Gastroesophageal sphincter (tissue), 4 donors: ENCODE measurements around the gene SHE. TPM values are rescaled to one million over a fixed set of nuclear protein-coding genes. Genes with fewer than 3 reads are reported as not detected.

Experiments used
- ATAC-seq: fragments of 150-250 bp; one replicate; pipeline ENCODE4 v1.9.1; 2016; ENCODE audit warnings: mild to moderate bottlenecking, moderate library complexity
- H3K27ac ChIP-seq, 4 donors: fragments of 200-600 bp; sonication (generic) in 3 of 4; 1 replicate in 3 of 4; 2 replicates in 1 of 4; pipeline ENCODE4 v1.5.1; 2016 to 2019
- H3K27me3 ChIP-seq: fragments of 200-600 bp; sonication (generic); one replicate; pipeline ENCODE4 v1.5.1; 2019
- H3K36me3 ChIP-seq, 2 donors: fragments of 200-600 bp; sonication (generic); one replicate each; pipeline ENCODE4 v1.5.1; 2019; ENCODE audit warnings: control low read depth in 1 of 2
- H3K4me1 ChIP-seq, 3 donors: fragments of 200-600 bp; sonication (generic); 1 replicate in 2 of 3; 2 replicates in 1 of 3; pipeline ENCODE4 v1.5.1; 2016 to 2019; ENCODE audit warnings: control low read depth in 2 of 3
- H3K4me3 ChIP-seq, 2 donors: fragments of 200-600 bp; sonication (generic); one replicate each; pipeline ENCODE4 v1.5.1; 2019; ENCODE audit warnings: mild to moderate bottlenecking in 1 of 2, moderate library complexity in 1 of 2
- H3K9me3 ChIP-seq, 3 donors: fragments of 200-600 bp; sonication (generic); one replicate each; pipeline ENCODE4 v1.5.1; 2017 to 2019; ENCODE audit warnings: control low read depth in 2 of 3
- EP300 ChIP-seq: sonication (generic); formaldehyde crosslinking; IDR thresholded peaks from one replicate; pipeline ENCODE4 v1.6.1; 2017; ENCODE audit warnings: antibody characterized with exemption, mild to moderate bottlenecking
- POLR2A ChIP-seq, 2 donors: fragments of 450-650 bp; IDR thresholded peaks; one replicate each; pipeline ENCODE4 v1.6.1; 2017; ENCODE audit warnings: antibody characterized with exemption in 2 of 2, mild to moderate bottlenecking in 2 of 2, moderate library complexity in 1 of 2
- POLR2AphosphoS5 ChIP-seq: sonication (generic); formaldehyde crosslinking; IDR thresholded peaks from one replicate; pipeline ENCODE4 v1.6.1; 2017; ENCODE audit warnings: antibody characterized with exemption
- WGBS, 2 donors: methylation state at CpG; one replicate each; pipeline ENCODE4 v1.1.5; 2018; ENCODE audit warnings: low coverage in 1 of 2; 5-methylcytosine and 5-hydroxymethylcytosine counted together
- total RNA-seq, 4 donors: library from RNA; depleted of rRNA; stranded (reverse); fragments of >200 nt; gene quantifications; one replicate each; pipeline ENCODE4 v1.1.0, GENCODE V29; 2016
- TF ChIP-seq, protein P1 (sequence below), 4 experiments: fragments of 200-600 bp in 2 of 4; fragments of 450-650 bp in 2 of 4; sonication (generic) in 1 of 4; IDR thresholded peaks; one replicate each; pipeline ENCODE4 v1.5.1; 2017 to 2019; ENCODE audit warnings: antibody characterized with exemption in 4 of 4, mild to moderate bottlenecking in 2 of 4, moderate library complexity in 2 of 4

Gene SHE
- total RNA-seq, 4 donors from 2014 or later = 7.2 to 13.9 (median 11.7) TPM

DNA sequence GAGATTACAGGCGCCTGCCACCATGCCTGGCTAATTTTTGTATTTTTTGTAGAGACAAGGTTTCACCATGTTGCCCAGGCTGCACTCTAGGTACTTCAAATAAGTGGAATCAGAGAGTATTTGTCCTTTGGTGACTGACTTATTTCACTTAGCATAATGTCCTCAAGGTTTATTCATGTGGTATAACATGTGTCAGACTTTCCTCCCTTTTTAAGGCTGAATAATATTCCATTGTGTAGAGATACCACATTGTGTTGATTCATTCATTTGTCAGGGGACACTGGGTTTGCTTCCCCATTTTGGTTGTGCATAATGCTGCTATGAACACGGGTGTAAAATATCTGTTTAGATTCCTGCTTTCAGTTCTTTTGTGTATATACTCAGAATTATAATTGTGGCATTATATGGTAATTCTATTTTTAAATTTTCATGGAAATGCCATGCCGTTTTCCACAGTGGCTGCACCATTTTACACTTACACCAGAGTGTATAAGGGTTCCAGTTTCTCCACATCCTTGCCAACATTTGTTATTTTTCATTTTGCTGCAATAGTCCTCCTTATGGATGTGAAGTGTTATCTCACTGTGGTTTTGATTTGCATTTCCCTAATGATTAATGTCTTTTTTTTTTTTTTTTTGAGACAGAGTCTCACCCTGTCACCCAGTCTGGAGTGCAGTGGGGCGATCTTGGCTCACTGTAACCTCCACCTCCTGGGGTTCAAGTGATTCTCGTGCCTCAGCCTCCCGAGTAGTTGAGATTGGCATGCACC is 62.0 kb downstream of the SHE start:
- Histone ChIP-seq H3K36me3 (peaks cover 0 to 83% of the 10 kb centered on the region in 2 donors), H3K27ac (peak overlapping the region; percentile 29 to 97 (median 64)), H3K4me1 (peaks cover 0 to 99% (median 16%) of the 10 kb centered on the region in 3 donors), H3K9me3 (no peaks in the 10 kb centered on the region), H3K4me3 (no peak overlapping the region), H3K27me3 (no peaks in the 10 kb centered on the region)
- ATAC-seq = no peak
- WGBS, 2 donors = 66 to 76% methylated on average over 4 to 5 of the region's 6 CpGs
- no peak for TF ChIP-seq POLR2AphosphoS5
- TF ChIP-seq, protein P1, sequence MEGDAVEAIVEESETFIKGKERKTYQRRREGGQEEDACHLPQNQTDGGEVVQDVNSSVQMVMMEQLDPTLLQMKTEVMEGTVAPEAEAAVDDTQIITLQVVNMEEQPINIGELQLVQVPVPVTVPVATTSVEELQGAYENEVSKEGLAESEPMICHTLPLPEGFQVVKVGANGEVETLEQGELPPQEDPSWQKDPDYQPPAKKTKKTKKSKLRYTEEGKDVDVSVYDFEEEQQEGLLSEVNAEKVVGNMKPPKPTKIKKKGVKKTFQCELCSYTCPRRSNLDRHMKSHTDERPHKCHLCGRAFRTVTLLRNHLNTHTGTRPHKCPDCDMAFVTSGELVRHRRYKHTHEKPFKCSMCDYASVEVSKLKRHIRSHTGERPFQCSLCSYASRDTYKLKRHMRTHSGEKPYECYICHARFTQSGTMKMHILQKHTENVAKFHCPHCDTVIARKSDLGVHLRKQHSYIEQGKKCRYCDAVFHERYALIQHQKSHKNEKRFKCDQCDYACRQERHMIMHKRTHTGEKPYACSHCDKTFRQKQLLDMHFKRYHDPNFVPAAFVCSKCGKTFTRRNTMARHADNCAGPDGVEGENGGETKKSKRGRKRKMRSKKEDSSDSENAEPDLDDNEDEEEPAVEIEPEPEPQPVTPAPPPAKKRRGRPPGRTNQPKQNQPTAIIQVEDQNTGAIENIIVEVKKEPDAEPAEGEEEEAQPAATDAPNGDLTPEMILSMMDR (IDR thresholded peaks at IDR 0.05) = no peak
- no peak for TF ChIP-seq POLR2A (IDR thresholded peaks at IDR 0.05)
- no peak for TF ChIP-seq EP300

DNA sequence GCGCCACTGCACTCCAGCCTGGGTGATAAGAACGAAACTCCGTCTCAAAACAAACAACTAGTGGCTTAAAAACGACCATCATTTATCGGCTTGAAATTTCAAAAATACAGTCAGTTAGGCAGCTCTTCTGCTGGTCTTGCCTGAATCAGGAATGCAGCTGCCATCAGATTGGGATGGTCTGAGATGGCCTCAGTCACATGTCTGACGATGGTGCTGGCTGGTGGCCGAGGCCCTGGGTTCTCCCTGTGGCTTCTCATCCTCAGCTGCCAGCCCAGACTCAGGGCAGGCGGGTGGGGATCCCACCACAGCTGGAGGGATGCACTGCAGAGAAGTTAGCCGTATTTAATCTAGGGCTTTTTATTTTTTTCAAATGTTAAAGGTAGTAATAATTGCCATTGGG is 65.8 kb downstream of the SHE start:
- peak overlapping the region; percentile 30 to 97 (median 88) for H3K27ac ChIP-seq
- 57 to 80% methylated on average over 1 to 9 of the region's 9 CpGs for WGBS, 2 donors
- H3K27me3 ChIP-seq = no peaks in the 10 kb centered on the region
- H3K4me1 ChIP-seq = peaks cover 6 to 99% (median 22%) of the 10 kb centered on the region in 3 donors
- H3K36me3 ChIP-seq = peaks cover 0 to 60% of the 10 kb centered on the region in 2 donors
- no peaks in the 10 kb centered on the region for H3K9me3 ChIP-seq
- peak overlapping the region in 1 of 2 donors; percentile 41 for H3K4me3 ChIP-seq
- no peak for ATAC-seq
- TF ChIP-seq EP300 (no peak), POLR2AphosphoS5 (no peak), POLR2A (IDR thresholded peaks at IDR 0.05) (no peak)
- TF ChIP-seq, protein P1 (IDR thresholded peaks at IDR 0.05) = no peak

DNA sequence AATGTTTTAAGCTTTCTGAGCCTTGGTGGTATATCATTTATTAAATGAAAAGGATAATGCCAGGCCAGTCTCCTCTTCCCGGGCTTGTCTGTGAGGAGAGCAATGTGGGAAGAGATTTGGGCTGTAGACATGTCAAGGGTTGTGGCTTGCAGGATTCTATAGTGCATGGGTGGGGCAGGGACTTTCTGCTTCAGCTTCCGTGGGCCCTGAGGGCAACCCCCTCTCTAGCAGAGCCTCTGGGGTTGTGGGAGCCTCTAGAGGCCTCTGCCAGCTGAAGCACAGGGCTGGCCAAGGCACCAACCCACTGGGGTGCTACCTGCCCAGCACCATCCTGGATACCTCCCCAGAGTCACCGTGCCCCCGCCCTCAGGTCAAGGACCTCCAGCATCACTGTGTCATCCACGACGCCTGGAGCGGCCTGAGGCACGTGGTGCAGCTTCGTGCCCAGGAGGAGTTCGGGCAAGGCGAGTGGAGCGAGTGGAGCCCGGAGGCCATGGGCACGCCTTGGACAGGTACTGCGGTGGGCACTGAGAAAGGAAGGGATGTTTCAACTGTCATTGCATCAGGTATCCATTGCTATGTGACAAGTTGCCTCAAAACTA is 66.5 kb downstream of the SHE start:
- Histone ChIP-seq H3K27ac (peak overlapping the region; percentile 84 to 97 (median 94)), H3K4me3 (peak overlapping the region in 1 of 2 donors; percentile 41)
- TF ChIP-seq EP300 (no peak), POLR2AphosphoS5 (no peak), POLR2A (IDR thresholded peaks at IDR 0.05) (no peak)
- TF ChIP-seq, protein P1 (IDR thresholded peaks at IDR 0.05) = no peak

DNA sequence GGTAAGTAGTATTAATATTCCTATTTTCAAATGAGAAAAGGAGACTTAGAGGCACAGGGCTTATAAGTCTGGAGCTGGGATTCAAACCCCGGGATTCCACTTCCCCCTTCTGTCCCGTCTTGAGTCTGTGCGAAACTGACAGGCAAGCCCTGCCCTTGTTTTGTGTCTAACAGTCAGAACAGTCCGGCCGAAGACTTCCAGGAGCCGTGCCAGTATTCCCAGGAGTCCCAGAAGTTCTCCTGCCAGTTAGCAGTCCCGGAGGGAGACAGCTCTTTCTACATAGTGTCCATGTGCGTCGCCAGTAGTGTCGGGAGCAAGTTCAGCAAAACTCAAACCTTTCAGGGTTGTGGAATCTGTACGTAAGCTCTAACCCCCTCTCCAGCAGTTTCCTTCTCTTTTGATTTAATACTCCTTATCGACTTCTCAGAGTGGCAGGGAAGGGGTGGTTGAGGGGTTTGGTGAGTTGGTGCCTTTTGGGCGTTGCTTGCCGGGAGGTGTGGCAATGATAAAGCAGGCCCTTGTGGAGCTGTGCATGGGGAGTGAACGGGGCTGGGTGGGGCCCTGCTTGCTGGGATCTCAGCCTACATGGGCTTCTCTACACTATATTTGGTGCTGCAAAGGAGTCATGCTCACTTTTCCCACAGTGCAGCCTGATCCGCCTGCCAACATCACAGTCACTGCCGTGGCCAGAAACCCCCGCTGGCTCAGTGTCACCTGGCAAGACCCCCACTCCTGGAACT is 67.7 kb downstream of the SHE start:
- H3K4me3 ChIP-seq = peak overlapping the region in 1 of 2 donors; percentile 41
- no peaks in the 10 kb centered on the region for H3K27me3 ChIP-seq
- H3K4me1 ChIP-seq = peaks cover 6 to 100% (median 24%) of the 10 kb centered on the region in 3 donors
- TF ChIP-seq EP300 = no peak
- peak; percentile 89 for TF ChIP-seq POLR2AphosphoS5
- TF ChIP-seq POLR2A (IDR thresholded peaks at IDR 0.05) = no peak
- TF ChIP-seq, protein P1 (IDR thresholded peaks at IDR 0.05) = peak in 1 of 4 experiments; percentile 15
- WGBS, 2 donors = 12 to 30% methylated on average over 3 to 8 of the region's 18 CpGs
- peaks cover 0 to 60% of the 10 kb centered on the region in 2 donors for H3K36me3 ChIP-seq
- H3K9me3 ChIP-seq = no peaks in the 10 kb centered on the region
- H3K27ac ChIP-seq = peak overlapping the region; percentile 84 to 97 (median 94)
- peak; percentile 89 for ATAC-seq

More for the DNA sequence above, 66.5 kb downstream of the SHE start:
- H3K9me3 ChIP-seq = no peaks in the 10 kb centered on the region
- ATAC-seq = no peak
- H3K36me3 ChIP-seq = peaks cover 0 to 60% of the 10 kb centered on the region in 2 donors
- H3K4me1 ChIP-seq = peaks cover 6 to 99% (median 24%) of the 10 kb centered on the region in 3 donors
- WGBS, 2 donors = 20 to 58% methylated on average over 1 to 3 of the region's 15 CpGs
- H3K27me3 ChIP-seq = no peaks in the 10 kb centered on the region
